Liver (tissue), 3 donors: Measurements from ENCODE around the gene DHRS3.

Source experiments
- CTCF ChIP-seq: fragments of 150-350 bp; IDR thresholded peaks from 2 replicates; pipeline ENCODE4 v1.5.1; 2017; ENCODE audit warnings: improper control_type of control experiment, low read depth, low read length; ENCODE audit not compliant: missing input control
- GABPA ChIP-seq, 2 donors: IDR thresholded peaks in 1 of 2; conservative IDR thresholded peaks in 1 of 2; 2 replicates each; pipeline ENCODE4 v1.6.1; 2016; ENCODE audit warnings: antibody characterized with exemption in 2 of 2, mild to moderate bottlenecking in 1 of 2, moderate library complexity in 1 of 2
- JUND ChIP-seq, 2 donors: IDR thresholded peaks; 2 replicates each; pipeline ENCODE4 v1.6.1; 2016; ENCODE audit warnings: antibody characterized with exemption in 2 of 2
- MAX ChIP-seq: IDR thresholded peaks from 2 replicates; pipeline ENCODE4 v1.6.1; 2016; ENCODE audit warnings: antibody characterized with exemption
- NR2F2 ChIP-seq: IDR thresholded peaks from 2 replicates; pipeline ENCODE4 v1.6.1; 2016; ENCODE audit warnings: antibody characterized with exemption
- RAD21 ChIP-seq, 2 donors: IDR thresholded peaks; 2 replicates each; pipeline ENCODE4 v1.6.1; 2016; ENCODE audit warnings: antibody characterized with exemption in 2 of 2, mild to moderate bottlenecking in 2 of 2
- REST ChIP-seq: IDR thresholded peaks from 2 replicates; pipeline ENCODE4 v1.6.1; 2016; ENCODE audit warnings: antibody characterized with exemption, mild to moderate bottlenecking
- RXRA ChIP-seq, 2 donors: IDR thresholded peaks; 2 replicates each; pipeline ENCODE4 v1.6.1; 2017 to 2018; ENCODE audit warnings: antibody characterized with exemption in 2 of 2, mild to moderate bottlenecking in 1 of 2
- SP1 ChIP-seq: IDR thresholded peaks from 2 replicates; pipeline ENCODE4 v1.6.1; 2018; ENCODE audit warnings: antibody characterized with exemption, mild to moderate bottlenecking
- TAF1 ChIP-seq: conservative IDR thresholded peaks from 2 replicates; pipeline ENCODE4 v1.6.1; 2016; ENCODE audit warnings: antibody characterized with exemption, mild to moderate bottlenecking
- YY1 ChIP-seq: IDR thresholded peaks from 2 replicates; pipeline ENCODE4 v1.6.1; 2016; ENCODE audit warnings: antibody characterized with exemption, mild to moderate bottlenecking
- ZBTB33 ChIP-seq: IDR thresholded peaks from 2 replicates; pipeline ENCODE4 v1.6.1; 2016; ENCODE audit warnings: antibody characterized with exemption
- donor health status: healthy.
- donor health status: healthy.

- no peak for TF ChIP-seq ZBTB33
- no peak for TF ChIP-seq CTCF
- TF ChIP-seq GABPA (IDR thresholded peaks at IDR 0.05 in 1 of 2, conservative IDR thresholded peaks at IDR 0.05 in 1 of 2), result no peak
- TF ChIP-seq JUND (IDR thresholded peaks at IDR 0.05), result no peak
- no peak for TF ChIP-seq REST
- TF ChIP-seq MAX, result no peak
- TF ChIP-seq YY1, result no peak
- TF ChIP-seq RAD21 (IDR thresholded peaks at IDR 0.05), result no peak
- TF ChIP-seq SP1, result no peak
- no peak for TF ChIP-seq RXRA (IDR thresholded peaks at IDR 0.05)
- TF ChIP-seq TAF1, result no peak
- TF ChIP-seq NR2F2, result no peak
Observed at GRCh38 chr1:12644829-12645228, 26.8 kb upstream of the DHRS3 start.
